Central memory CD8-positive, alpha-beta T cell (primary cell): Measurements from ENCODE around the gene RNF157.
A peak's percentile ranks its signal among the peaks of the same experiment; 100 is the strongest.

Experiments used
- ATAC-seq: fragments of 150-1000 bp; cut with Tn5 transposase; replicated peaks from 2 replicates; pipeline ENCODE4 v1.10.0; 2022; ENCODE audit warnings: mild to moderate bottlenecking, moderate FRiP score, moderate number of reproducible peaks; ENCODE audit not compliant: poor library complexity, severe bottlenecking; ENCODE audit errors: extremely low read depth
- DNase-seq, 2 donors: peaks; one replicate each; pipeline ENCODE4 v3.0.0; 2021; ENCODE audit warnings: low spot score in 2 of 2
- H3K27ac Mint-ChIP-seq: one replicate; pipeline ENCODE4 v1.8.0; 2022; ENCODE audit warnings: low read depth, mild to moderate bottlenecking, moderate library complexity, mixed read lengths
- H3K27me3 Mint-ChIP-seq: one replicate; pipeline ENCODE4 v1.8.0; 2022; ENCODE audit warnings: mixed read lengths
- H3K36me3 Mint-ChIP-seq: one replicate; pipeline ENCODE4 v1.8.0; 2022; ENCODE audit warnings: mild to moderate bottlenecking, moderate library complexity, mixed read lengths; ENCODE audit not compliant: insufficient read depth
- H3K4me1 Mint-ChIP-seq: one replicate; pipeline ENCODE4 v1.8.0; 2022; ENCODE audit warnings: mixed read lengths
- H3K4me3 Mint-ChIP-seq: one replicate; pipeline ENCODE4 v1.8.0; 2022; ENCODE audit warnings: mild to moderate bottlenecking, moderate library complexity, mixed read lengths
- H3K9me3 Mint-ChIP-seq: one replicate; pipeline ENCODE4 v1.8.0; 2022; ENCODE audit warnings: mixed read lengths

RNF157 gene

GRCh38 chr17:76131051-76131691, 109.1 kb downstream of the RNF157 start:
- ATAC-seq (no peak), DNase-seq (no peak)
- Mint-ChIP-seq H3K4me3 (no peak overlapping the region), H3K9me3 (no peaks in the 10 kb centered on the region), H3K4me1 (peaks cover 16% of the 10 kb centered on the region), H3K27me3 (no peaks in the 10 kb centered on the region), H3K36me3 (no peaks in the 10 kb centered on the region), H3K27ac (peak overlapping the region; percentile 58)

GRCh38 chr17:76130473-76130872, 109.8 kb downstream of the RNF157 start:
- Mint-ChIP-seq H3K9me3 (no peaks in the 10 kb centered on the region), H3K4me1 (peaks cover 15% of the 10 kb centered on the region), H3K36me3 (no peaks in the 10 kb centered on the region), H3K27ac (no peak overlapping the region), H3K4me3 (no peak overlapping the region), H3K27me3 (no peaks in the 10 kb centered on the region)
- ATAC-seq (no peak), DNase-seq (no peak)

- Mint-ChIP-seq H3K9me3 (no peaks in the 10 kb centered on the region), H3K27me3 (no peaks in the 10 kb centered on the region), H3K27ac (no peak overlapping the region), H3K36me3 (peaks cover 3% of the 10 kb centered on the region), H3K4me3 (no peak overlapping the region), H3K4me1 (peaks cover 5% of the 10 kb centered on the region)
- no peak for DNase-seq
- no peak for ATAC-seq
Measured at GRCh38 chr17:76125922-76126321, 114.4 kb downstream of the RNF157 start.

GRCh38 chr17:76125391-76125675, 115.0 kb downstream of the RNF157 start:
- Mint-ChIP-seq H3K4me3 (no peak overlapping the region), H3K27me3 (no peaks in the 10 kb centered on the region), H3K36me3 (peaks cover 3% of the 10 kb centered on the region), H3K27ac (no peak overlapping the region), H3K4me1 (peaks cover 5% of the 10 kb centered on the region), H3K9me3 (no peaks in the 10 kb centered on the region)
- ATAC-seq (no peak), DNase-seq (no peak)

GRCh38 chr17:76124582-76125390, 115.5 kb downstream of the RNF157 start:
- Mint-ChIP-seq H3K9me3 (no peaks in the 10 kb centered on the region), H3K36me3 (peaks cover 3% of the 10 kb centered on the region), H3K27ac (no peak overlapping the region), H3K4me1 (peaks cover 5% of the 10 kb centered on the region), H3K4me3 (no peak overlapping the region), H3K27me3 (no peaks in the 10 kb centered on the region)
- ATAC-seq: no peak
- DNase-seq: no peak

- Mint-ChIP-seq H3K4me1 (peaks cover 5% of the 10 kb centered on the region), H3K36me3 (peaks cover 3% of the 10 kb centered on the region), H3K27ac (no peak overlapping the region), H3K9me3 (no peaks in the 10 kb centered on the region), H3K4me3 (peak overlapping the region; percentile 51), H3K27me3 (no peaks in the 10 kb centered on the region)
- ATAC-seq (no peak), DNase-seq (no peak)
Measured at GRCh38 chr17:76123749-76124581, 116.3 kb downstream of the RNF157 start.

GRCh38 chr17:76123191-76123499, 117.1 kb downstream of the RNF157 start:
- H3K27ac Mint-ChIP-seq: peak overlapping the region; percentile 14
- H3K4me1 Mint-ChIP-seq: peaks cover 5% of the 10 kb centered on the region

GRCh38 chr17:76122431-76123190, 117.7 kb downstream of the RNF157 start:
- DNase-seq (no peak), ATAC-seq (no peak)
- Mint-ChIP-seq H3K27ac (peak overlapping the region; percentile 14), H3K4me3 (peak overlapping the region; percentile 51), H3K9me3 (no peaks in the 10 kb centered on the region), H3K27me3 (no peaks in the 10 kb centered on the region), H3K4me1 (peaks cover 5% of the 10 kb centered on the region), H3K36me3 (peaks cover 3% of the 10 kb centered on the region)

More at GRCh38 chr17:76123191-76123499, 117.1 kb downstream of the RNF157 start:
- no peaks in the 10 kb centered on the region for H3K27me3 Mint-ChIP-seq
- no peak for ATAC-seq
- no peaks in the 10 kb centered on the region for H3K9me3 Mint-ChIP-seq
- peaks cover 3% of the 10 kb centered on the region for H3K36me3 Mint-ChIP-seq
- DNase-seq: no peak
- peak overlapping the region; percentile 51 for H3K4me3 Mint-ChIP-seq

- Mint-ChIP-seq H3K4me3 (no peak overlapping the region), H3K4me1 (peaks cover 5% of the 10 kb centered on the region), H3K27ac (no peak overlapping the region), H3K9me3 (no peaks in the 10 kb centered on the region), H3K36me3 (peaks cover 3% of the 10 kb centered on the region), H3K27me3 (no peaks in the 10 kb centered on the region)
- DNase-seq (no peak), ATAC-seq (no peak)
Measured at GRCh38 chr17:76121932-76122430, 118.3 kb downstream of the RNF157 start.

- Mint-ChIP-seq H3K9me3 (no peaks in the 10 kb centered on the region), H3K27me3 (no peaks in the 10 kb centered on the region), H3K27ac (peak overlapping the region; percentile 61), H3K4me3 (peak overlapping the region; percentile 23), H3K4me1 (peaks cover 5% of the 10 kb centered on the region), H3K36me3 (peaks cover 3% of the 10 kb centered on the region)
- DNase-seq (no peak), ATAC-seq (no peak)
Measured at GRCh38 chr17:76120658-76121008, 119.7 kb downstream of the RNF157 start.

- Mint-ChIP-seq H3K4me1 (peaks cover 5% of the 10 kb centered on the region), H3K9me3 (no peaks in the 10 kb centered on the region), H3K27ac (no peak overlapping the region), H3K4me3 (no peak overlapping the region), H3K36me3 (peaks cover 3% of the 10 kb centered on the region), H3K27me3 (no peaks in the 10 kb centered on the region)
- no peak for DNase-seq
- no peak for ATAC-seq
Measured at GRCh38 chr17:76119409-76120371, 120.6 kb downstream of the RNF157 start.
